Transverse colon (tissue), 4 donors: ENCODE results near the gene TBC1D12. TPM values are rescaled to one million over a fixed set of nuclear protein-coding genes. Genes with fewer than 3 reads are reported as not detected.
"Not testable (repeated sequence)": the region's sequence is repeated elsewhere in the genome, so short reads cannot be mapped to it uniquely, and the experiment has no call there.

Experiments
- DNase-seq: peaks from one replicate; pipeline ENCODE4 v3.0.0-alpha.2; 2019
- H3K27ac ChIP-seq, 4 donors: fragments of 200-600 bp; sonication (generic); 2 replicates each; pipeline ENCODE4 v1.5.1; 2016 to 2018; ENCODE audit warnings: inconsistent platforms in 4 of 4
- H3K27me3 ChIP-seq: fragments of 200-600 bp; sonication (generic); 2 replicates; pipeline ENCODE4 v1.5.1; 2017; ENCODE audit warnings: inconsistent platforms
- H3K36me3 ChIP-seq, 4 donors: fragments of 200-600 bp; sonication (generic); 2 replicates each; pipeline ENCODE4 v1.5.1; 2017 to 2019; ENCODE audit warnings: inconsistent platforms in 4 of 4
- H3K4me1 ChIP-seq, 4 donors: fragments of 200-600 bp; sonication (generic); 2 replicates each; pipeline ENCODE4 v1.5.1; 2017 to 2020; ENCODE audit warnings: inconsistent platforms in 4 of 4
- H3K4me3 ChIP-seq, 4 donors: fragments of 200-600 bp; sonication (generic); 1 replicate in 1 of 4; 2 replicates in 3 of 4; pipeline versions ENCODE4 v1.5.1 to v1.6.1; 2017 to 2019; ENCODE audit warnings: inconsistent platforms in 4 of 4
- H3K9me3 ChIP-seq, 2 donors: fragments of 200-600 bp; sonication (generic); 2 replicates each; pipeline ENCODE4 v1.5.1; 2017 to 2019; ENCODE audit warnings: inconsistent platforms in 2 of 2
- EP300 ChIP-seq: sonication (generic); formaldehyde crosslinking; IDR thresholded peaks from one replicate; pipeline ENCODE4 v1.6.1; 2017; ENCODE audit warnings: antibody characterized with exemption, low read depth
- POLR2A ChIP-seq: fragments of 450-650 bp; IDR thresholded peaks from one replicate; pipeline ENCODE4 v1.6.1; 2016; ENCODE audit warnings: antibody characterized with exemption, mild to moderate bottlenecking, moderate library complexity
- POLR2AphosphoS5 ChIP-seq, 3 donors: sonication (generic); formaldehyde crosslinking; IDR thresholded peaks; one replicate each; pipeline ENCODE4 v1.6.1; 2016; ENCODE audit warnings: antibody characterized with exemption in 3 of 3
- WGBS, 2 donors: methylation state at CpG; one replicate each; pipeline ENCODE4 v1.1.5; 2018; ENCODE audit warnings: low coverage in 1 of 2; 5-methylcytosine and 5-hydroxymethylcytosine counted together
- in situ Hi-C, 4 donors: fragments of 200-750 bp; cut with MboI; loops; one replicate each; pipeline versions ENCODE4 v1.15.0 to v1.15.1; 2017; ENCODE audit warnings: low sequenced_read_pairs in 3 of 4, low pct_ligation_motif_present in 1 of 4, low pct_unique_long_range_greater_than_20kb in 1 of 4
- intact Hi-C: fragments of 100-400 bp; cut with DNase I; formaldehyde crosslinking; loops from one replicate; pipeline ENCODE4 v1.15.1; 2023; ENCODE audit warnings: low total_unique reads
- total RNA-seq, 4 donors: library from RNA; depleted of rRNA; stranded (reverse); fragments of >200 nt; gene quantifications; one replicate each; pipeline ENCODE4 v1.1.0, GENCODE V29; 2016
- TF ChIP-seq, protein P1 (sequence below), 5 experiments: fragments of 200-600 bp in 3 of 5; fragments of 450-650 bp in 2 of 5; sonication (generic) in 3 of 5; IDR thresholded peaks; 1 replicate in 2 of 5; 2 replicates in 3 of 5; pipeline ENCODE4 v1.5.1; 2016 to 2017; ENCODE audit warnings: antibody characterized with exemption in 5 of 5, inconsistent platforms in 3 of 5, mild to moderate bottlenecking in 2 of 5, moderate library complexity in 1 of 5

The TBC1D12 gene
- total RNA-seq, 4 donors from 2014 or later, result 27.2 to 58.0 (median 38.0) TPM

DNA sequence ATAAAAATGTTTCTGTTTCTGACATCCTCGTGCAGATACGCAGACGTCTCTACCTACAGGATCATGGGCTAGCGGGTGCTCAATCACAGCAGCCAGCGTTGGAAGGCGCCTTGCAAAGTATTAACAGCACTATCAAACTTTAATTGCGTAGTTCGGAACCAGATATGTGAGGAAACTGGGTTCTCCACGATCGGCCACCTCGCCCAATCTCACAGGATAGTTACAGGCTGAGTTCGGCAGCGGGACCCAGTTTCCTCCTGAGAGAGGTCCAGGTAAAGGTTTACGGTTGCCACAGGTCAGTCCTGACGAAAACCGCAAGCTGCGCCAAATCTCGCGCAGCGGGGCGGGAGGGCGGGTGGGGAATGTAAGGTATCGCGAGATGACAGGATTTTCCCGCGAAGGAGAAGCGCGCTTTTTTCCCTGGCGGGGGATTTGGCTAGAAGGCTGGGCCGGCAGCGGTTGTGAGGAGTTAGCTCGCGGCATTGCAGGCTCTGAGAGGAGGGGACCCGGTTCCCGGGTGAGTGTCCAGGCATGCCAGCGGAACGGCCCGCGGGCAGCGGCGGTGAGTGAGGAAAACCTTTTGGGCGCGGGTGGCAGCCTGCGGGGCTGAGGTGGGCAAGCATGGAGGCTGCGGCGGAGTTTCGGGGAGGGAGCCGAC lies 143.2 kb downstream of the TBC1D12 start, which contains the start of gene HELLS:
TSS of gene HELLS (plus strand) at position 398 of the 658 bp plus-strand sequence. CDS start at position 532, 134 bp downstream.
- Histone ChIP-seq H3K36me3 (no peaks in the 10 kb centered on the region), H3K9me3 (no peaks in the 10 kb centered on the region), H3K27me3 (no peaks in the 10 kb centered on the region), H3K4me1 (peaks cover 0 to 23% (median 15%) of the 10 kb centered on the region in 4 donors), H3K4me3 (peak within 1 kb of the TSS; percentile 59 to 92 (median 76)), H3K27ac (peak within 1 kb of the TSS; percentile 75 to 86 (median 78))
- 0 to 5% methylated on average over 16 to 48 of the region's 48 CpGs for WGBS, 2 donors
- in situ Hi-C loops, result no loop called here
- intact Hi-C loops, result no loop called here
- peak; percentile 84 for DNase-seq
- TF ChIP-seq, protein P1, sequence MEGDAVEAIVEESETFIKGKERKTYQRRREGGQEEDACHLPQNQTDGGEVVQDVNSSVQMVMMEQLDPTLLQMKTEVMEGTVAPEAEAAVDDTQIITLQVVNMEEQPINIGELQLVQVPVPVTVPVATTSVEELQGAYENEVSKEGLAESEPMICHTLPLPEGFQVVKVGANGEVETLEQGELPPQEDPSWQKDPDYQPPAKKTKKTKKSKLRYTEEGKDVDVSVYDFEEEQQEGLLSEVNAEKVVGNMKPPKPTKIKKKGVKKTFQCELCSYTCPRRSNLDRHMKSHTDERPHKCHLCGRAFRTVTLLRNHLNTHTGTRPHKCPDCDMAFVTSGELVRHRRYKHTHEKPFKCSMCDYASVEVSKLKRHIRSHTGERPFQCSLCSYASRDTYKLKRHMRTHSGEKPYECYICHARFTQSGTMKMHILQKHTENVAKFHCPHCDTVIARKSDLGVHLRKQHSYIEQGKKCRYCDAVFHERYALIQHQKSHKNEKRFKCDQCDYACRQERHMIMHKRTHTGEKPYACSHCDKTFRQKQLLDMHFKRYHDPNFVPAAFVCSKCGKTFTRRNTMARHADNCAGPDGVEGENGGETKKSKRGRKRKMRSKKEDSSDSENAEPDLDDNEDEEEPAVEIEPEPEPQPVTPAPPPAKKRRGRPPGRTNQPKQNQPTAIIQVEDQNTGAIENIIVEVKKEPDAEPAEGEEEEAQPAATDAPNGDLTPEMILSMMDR (IDR thresholded peaks at IDR 0.05), result peak in 1 of 5 experiments; percentile 11
- TF ChIP-seq POLR2A (no peak), POLR2AphosphoS5 (IDR thresholded peaks at IDR 0.05) (peak in 1 of 3 donors; percentile 19)

DNA sequence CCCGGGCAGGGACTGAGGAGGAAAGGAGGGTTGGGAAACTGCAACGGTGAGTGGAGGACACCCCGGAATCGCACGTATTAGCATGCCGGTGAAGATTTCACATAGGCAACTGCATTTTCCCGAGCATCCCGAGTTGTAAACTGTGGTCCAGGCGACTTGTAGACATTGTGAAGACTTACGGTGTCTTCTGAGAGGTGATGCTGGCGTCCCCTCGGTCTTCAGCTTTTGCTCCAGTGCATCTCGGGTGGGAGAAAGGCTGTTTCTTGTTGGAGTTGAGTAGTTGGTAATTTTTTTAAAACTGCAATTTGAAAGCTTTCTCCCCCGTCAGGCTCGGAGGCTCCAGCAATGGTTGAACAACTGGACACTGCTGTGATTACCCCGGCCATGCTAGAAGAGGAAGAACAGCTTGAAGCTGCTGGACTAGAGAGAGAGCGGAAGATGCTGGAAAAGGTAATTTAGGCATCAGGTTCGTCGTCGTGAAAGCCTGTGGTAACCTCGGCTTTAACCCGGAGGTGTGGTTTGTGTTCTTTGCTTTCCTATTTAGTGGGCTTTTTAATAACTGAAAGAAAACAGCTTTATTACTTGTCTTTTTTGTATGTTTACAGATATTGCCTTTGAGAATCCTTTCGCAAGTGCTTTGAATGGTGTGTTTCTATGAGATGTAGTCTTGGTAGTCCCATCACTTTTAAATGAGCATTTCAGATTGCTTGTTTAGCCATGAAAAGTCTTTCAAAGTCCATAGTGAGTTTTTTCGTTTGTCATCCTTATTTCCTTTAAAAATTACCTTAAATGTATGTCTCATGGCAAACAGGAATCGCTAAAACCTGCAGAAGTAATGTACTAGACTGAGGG lies 143.9 kb downstream of the TBC1D12 start:
- H3K4me3 ChIP-seq, result peak overlapping the region; percentile 59 to 92 (median 76)
- DNase-seq, result no peak
- intact Hi-C loops, result no loop called here

DNA sequence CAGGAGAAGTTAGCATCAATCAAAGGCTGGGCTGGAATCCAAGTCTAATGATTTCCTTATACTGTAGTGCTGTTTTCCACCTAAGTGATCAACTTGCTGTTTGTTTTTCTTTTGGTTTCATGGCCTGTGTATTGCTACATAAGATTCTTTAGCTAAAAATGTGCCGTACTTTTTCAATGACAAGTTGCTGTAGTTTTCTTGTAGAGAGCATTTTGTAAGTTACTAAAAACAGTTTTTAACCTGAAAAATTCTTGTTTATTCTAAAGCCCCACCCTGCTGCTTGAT lies 144.5 kb downstream of the TBC1D12 start:
- no peak for DNase-seq
- no peaks in the 10 kb centered on the region for H3K27me3 ChIP-seq
- intact Hi-C loops, result no loop called here
- in situ Hi-C loops, result no loop called here
- peaks cover 0 to 23% (median 15%) of the 10 kb centered on the region in 4 donors for H3K4me1 ChIP-seq
- H3K4me3 ChIP-seq, result peak overlapping the region in 1 of 4 donors; percentile 92
- TF ChIP-seq POLR2A, result no peak
- no peak for TF ChIP-seq EP300
- no peak for TF ChIP-seq POLR2AphosphoS5 (IDR thresholded peaks at IDR 0.05)
- TF ChIP-seq, protein P1 (IDR thresholded peaks at IDR 0.05), result no peak
- WGBS, 2 donors, result 25 to 30% methylated on average over 1 of the region's 1 CpG
- H3K27ac ChIP-seq, result no peak overlapping the region
- H3K36me3 ChIP-seq, result no peaks in the 10 kb centered on the region
- H3K9me3 ChIP-seq, result no peaks in the 10 kb centered on the region

More for the DNA sequence above, 143.9 kb downstream of the TBC1D12 start:
- in situ Hi-C loops, result no loop called here
- H3K4me1 ChIP-seq, result peaks cover 0 to 23% (median 15%) of the 10 kb centered on the region in 4 donors
- TF ChIP-seq, protein P1 (IDR thresholded peaks at IDR 0.05), result no peak
- TF ChIP-seq POLR2A, result no peak
- no peak for TF ChIP-seq EP300
- no peak for TF ChIP-seq POLR2AphosphoS5 (IDR thresholded peaks at IDR 0.05)
- 2 to 3% methylated on average over 12 to 25 of the region's 25 CpGs for WGBS, 2 donors
- no peaks in the 10 kb centered on the region for H3K9me3 ChIP-seq
- no peaks in the 10 kb centered on the region for H3K27me3 ChIP-seq
- no peaks in the 10 kb centered on the region for H3K36me3 ChIP-seq
- H3K27ac ChIP-seq, result peak overlapping the region; percentile 75 to 86 (median 78)

DNA sequence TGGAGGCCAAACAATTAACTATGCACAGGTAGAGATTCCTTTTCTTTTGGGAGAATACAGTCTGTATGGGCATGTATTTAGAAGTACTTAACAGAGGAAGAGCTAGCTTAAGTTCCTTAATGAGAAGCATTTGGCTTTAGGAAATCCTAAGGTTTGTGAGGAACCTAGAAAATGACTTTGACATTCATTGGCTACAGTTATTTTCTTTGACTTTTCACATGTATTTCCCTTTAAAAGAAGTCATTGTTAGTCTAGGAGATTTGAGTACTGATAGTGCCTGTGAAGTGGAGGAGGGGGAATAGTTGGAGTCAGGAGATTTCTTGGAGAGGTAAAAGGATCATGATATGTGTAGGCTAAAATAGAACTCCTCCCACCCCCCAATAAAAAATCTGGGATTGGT lies 146.9 kb downstream of the TBC1D12 start:
- DNase-seq, result no peak
- no peaks in the 10 kb centered on the region for H3K9me3 ChIP-seq
- in situ Hi-C loops (no loop called here), intact Hi-C loops (no loop called here)
- TF ChIP-seq EP300, result no peak
- TF ChIP-seq, protein P1 (IDR thresholded peaks at IDR 0.05), result no peak
- TF ChIP-seq POLR2AphosphoS5 (IDR thresholded peaks at IDR 0.05), result no peak
- no peak for TF ChIP-seq POLR2A
- no peaks in the 10 kb centered on the region for H3K36me3 ChIP-seq
- peaks cover 0 to 21% (median 14%) of the 10 kb centered on the region in 4 donors for H3K4me1 ChIP-seq
- H3K27me3 ChIP-seq, result no peaks in the 10 kb centered on the region
- no peak overlapping the region for H3K4me3 ChIP-seq
- H3K27ac ChIP-seq, result no peak overlapping the region

DNA sequence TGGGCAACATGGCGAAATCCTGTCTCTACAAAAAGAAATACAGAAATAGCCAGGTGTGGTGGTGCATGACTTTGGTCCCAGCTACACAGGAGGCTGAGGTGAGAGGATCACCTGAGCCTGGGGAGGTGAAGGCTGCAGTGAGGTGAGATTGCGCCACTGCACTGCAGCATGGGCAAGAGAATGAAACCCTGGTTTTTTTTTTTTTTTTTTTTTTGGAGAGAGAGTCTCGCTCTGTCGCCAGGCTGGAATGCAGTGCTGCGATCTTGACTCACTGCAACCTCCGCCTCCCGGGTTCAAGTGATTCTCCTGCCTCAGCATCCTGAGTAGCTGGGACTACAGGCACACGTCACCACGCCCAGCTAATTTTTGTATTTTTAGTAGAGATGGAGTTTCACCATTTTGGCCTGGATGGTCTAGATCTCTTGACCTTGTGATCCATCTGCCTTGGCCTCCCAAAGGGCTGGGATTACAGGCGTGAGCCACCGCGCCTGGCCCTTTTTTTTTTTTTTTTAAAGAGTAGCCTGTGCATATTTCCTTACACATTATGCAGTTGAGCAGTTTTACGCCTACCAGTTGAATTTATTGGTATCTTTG lies 165.5 kb downstream of the TBC1D12 start:
- H3K27me3 ChIP-seq, H3K4me1 ChIP-seq, H3K4me3 ChIP-seq, in situ Hi-C loops, DNase-seq, H3K9me3 ChIP-seq, H3K36me3 ChIP-seq, intact Hi-C loops, H3K27ac ChIP-seq: not testable (repeated sequence)
- WGBS, 2 donors, result 94 to 97% methylated on average over 5 to 13 of the region's 13 CpGs
